ENCODE results near the gene ENTR1. TPM values are rescaled to one million over a fixed set of nuclear protein-coding genes. Genes with fewer than 3 reads are reported as not detected.

ENTR1 gene
- total and polyA plus RNA-seq, 10 of the 15 experiments (the other 5 are each of a cell fraction or from before 2014, with no cell fraction given): 8.2 to 96.4 (median 41.1) TPM

DNA sequence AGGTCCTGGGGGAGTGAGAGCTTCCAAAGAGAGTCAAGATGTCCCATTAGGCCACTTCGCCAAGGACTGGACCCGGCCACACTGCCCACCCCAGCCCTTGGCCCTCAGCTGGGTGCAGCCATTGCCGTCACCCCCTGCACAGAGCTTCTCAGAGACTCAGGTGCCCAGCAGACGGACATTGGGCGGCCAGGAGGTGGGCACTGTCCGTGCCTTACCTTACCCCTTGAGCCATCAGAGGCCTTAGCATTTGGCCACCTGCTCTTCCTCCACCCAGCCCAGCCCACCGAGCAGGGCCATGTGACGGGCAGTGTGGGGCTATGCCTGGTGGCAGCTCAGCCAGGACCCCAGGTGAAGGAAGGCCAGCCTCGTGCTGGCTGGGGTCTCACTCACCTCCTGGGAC lies 43.6 kb downstream of the ENTR1 start (continued):
- TF ChIP-seq TBL1XR1 (IDR thresholded peaks at IDR 0.05; ENCODE audit: low read depth, low read length) (no peak), KDM1A (IDR thresholded peaks at IDR 0.05; ENCODE audit: borderline replicate concordance) (no peak)
- TF ChIP-seq, protein P1, sequence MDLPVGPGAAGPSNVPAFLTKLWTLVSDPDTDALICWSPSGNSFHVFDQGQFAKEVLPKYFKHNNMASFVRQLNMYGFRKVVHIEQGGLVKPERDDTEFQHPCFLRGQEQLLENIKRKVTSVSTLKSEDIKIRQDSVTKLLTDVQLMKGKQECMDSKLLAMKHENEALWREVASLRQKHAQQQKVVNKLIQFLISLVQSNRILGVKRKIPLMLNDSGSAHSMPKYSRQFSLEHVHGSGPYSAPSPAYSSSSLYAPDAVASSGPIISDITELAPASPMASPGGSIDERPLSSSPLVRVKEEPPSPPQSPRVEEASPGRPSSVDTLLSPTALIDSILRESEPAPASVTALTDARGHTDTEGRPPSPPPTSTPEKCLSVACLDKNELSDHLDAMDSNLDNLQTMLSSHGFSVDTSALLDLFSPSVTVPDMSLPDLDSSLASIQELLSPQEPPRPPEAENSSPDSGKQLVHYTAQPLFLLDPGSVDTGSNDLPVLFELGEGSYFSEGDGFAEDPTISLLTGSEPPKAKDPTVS (IDR thresholded peaks at IDR 0.05; ENCODE audit: low read depth, low read length): no peak

DNA sequence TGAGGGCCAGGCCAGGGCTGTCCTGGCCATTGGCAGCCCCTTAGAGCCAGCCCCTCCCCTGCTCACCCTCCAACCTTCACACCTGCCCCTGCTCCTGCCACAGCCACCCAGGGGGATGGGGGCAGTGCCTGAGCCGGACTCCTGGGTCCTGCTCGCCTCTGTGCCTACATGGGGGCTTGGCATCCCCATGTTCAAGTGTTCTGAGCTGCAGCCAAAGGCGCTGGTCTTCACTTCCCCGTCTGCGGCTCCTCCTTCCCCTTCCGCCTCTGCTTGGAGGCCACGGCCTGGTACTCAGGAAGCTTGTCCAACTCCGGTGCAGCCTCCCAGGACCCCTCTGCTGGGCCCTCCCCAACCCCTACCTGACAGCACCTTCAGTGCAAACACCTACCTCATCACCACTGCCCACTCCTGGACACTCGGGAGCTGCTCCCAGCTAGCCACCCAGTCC lies 44.6 kb downstream of the ENTR1 start:
- no peak overlapping the region for H2AFZ ChIP-seq (ENCODE audit: control insufficient read depth, low read depth, low read length)
- CTCF ChIA-PET: no interaction called here
- ATAC-seq (no peak), FAIRE-seq (no peak), DNase-seq (ENCODE audit: low read depth, low spot score) (no peak)
- H3K27ac ChIP-seq (ENCODE audit: control insufficient read depth, insufficient read depth): no peak overlapping the region
- no peaks in the 10 kb centered on the region for H3K79me2 ChIP-seq (ENCODE audit: control insufficient read depth, insufficient read depth, low read length)
- H3K4me2 ChIP-seq (ENCODE audit: control insufficient read depth, insufficient read depth): no peak overlapping the region
- TF ChIP-seq POLR2AphosphoS5 (IDR thresholded peaks at IDR 0.05; ENCODE audit: low read length): no peak
- TF ChIP-seq CBX3 (IDR thresholded peaks at IDR 0.05; ENCODE audit: borderline replicate concordance, low read depth): no peak
- no peak for TF ChIP-seq ZNF274 (IDR thresholded peaks at IDR 0.05; ENCODE audit: insufficient read depth, insufficient read length)
- TF ChIP-seq CREB1 (IDR thresholded peaks at IDR 0.05; ENCODE audit: low read depth): no peak
- no peak for TF ChIP-seq TCF3 (IDR thresholded peaks at IDR 0.05; ENCODE audit: borderline replicate concordance, insufficient read depth, low read depth, low read length)
- TF ChIP-seq, protein P2, sequence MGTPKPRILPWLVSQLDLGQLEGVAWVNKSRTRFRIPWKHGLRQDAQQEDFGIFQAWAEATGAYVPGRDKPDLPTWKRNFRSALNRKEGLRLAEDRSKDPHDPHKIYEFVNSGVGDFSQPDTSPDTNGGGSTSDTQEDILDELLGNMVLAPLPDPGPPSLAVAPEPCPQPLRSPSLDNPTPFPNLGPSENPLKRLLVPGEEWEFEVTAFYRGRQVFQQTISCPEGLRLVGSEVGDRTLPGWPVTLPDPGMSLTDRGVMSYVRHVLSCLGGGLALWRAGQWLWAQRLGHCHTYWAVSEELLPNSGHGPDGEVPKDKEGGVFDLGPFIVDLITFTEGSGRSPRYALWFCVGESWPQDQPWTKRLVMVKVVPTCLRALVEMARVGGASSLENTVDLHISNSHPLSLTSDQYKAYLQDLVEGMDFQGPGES (IDR thresholded peaks at IDR 0.05): no peak
- TF ChIP-seq, protein P3, sequence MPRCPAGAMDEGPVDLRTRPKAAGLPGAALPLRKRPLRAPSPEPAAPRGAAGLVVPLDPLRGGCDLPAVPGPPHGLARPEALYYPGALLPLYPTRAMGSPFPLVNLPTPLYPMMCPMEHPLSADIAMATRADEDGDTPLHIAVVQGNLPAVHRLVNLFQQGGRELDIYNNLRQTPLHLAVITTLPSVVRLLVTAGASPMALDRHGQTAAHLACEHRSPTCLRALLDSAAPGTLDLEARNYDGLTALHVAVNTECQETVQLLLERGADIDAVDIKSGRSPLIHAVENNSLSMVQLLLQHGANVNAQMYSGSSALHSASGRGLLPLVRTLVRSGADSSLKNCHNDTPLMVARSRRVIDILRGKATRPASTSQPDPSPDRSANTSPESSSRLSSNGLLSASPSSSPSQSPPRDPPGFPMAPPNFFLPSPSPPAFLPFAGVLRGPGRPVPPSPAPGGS (IDR thresholded peaks at IDR 0.05; ENCODE audit: borderline replicate concordance, insufficient read depth, low read depth, low read length, poor library complexity, severe bottlenecking): no peak
- no peaks in the 10 kb centered on the region for H4K20me1 ChIP-seq (ENCODE audit: control insufficient read depth, insufficient read depth)
- intact Hi-C loops (cut with micrococcal nuclease; ENCODE audit: unreplicated experiment): no loop called here
- RAD21 ChIA-PET (ENCODE audit: unreplicated experiment): no interaction called here
- in situ Hi-C loops (cut with MboI): no loop called here
- H3K27me3 ChIP-seq (replicated peaks in 1 of 2; ENCODE audit: control insufficient read depth in 2 of 2, insufficient read depth in 2 of 2, low read length in 1 of 2): no peaks in the 10 kb centered on the region
- 16% methylated on average over 8 of the region's 9 CpGs for WGBS (ENCODE audit: insufficient coverage, insufficient replicate concordance, low lambda C conversion rate, missing lambda C conversion rate)
- H3K4me1 ChIP-seq (ENCODE audit: control insufficient read depth, insufficient read depth, low read length): peaks cover 10% of the 10 kb centered on the region
- no peaks in the 10 kb centered on the region; the same call in 2 of the 3 replicates for H3K9me3 ChIP-seq (replicated peaks; ENCODE audit: control insufficient read depth, insufficient read depth, low read length)
- no TSS peak for BruUV-seq (replicated peaks)
- SMC1A ChIA-PET (ENCODE audit: uncharacterized antibody, unreplicated experiment): no interaction called here
- H3K9ac ChIP-seq (ENCODE audit: control insufficient read depth, insufficient read depth, low read length): no peak overlapping the region
- H3K36me3 ChIP-seq (ENCODE audit: control insufficient read depth in 2 of 2, insufficient read depth in 2 of 2, low read length in 1 of 2): peaks cover 0 to 1% of the 10 kb centered on the region in 2 experiments; a peak in 2 of 4 replicates
- H3K4me3 ChIP-seq: no peak overlapping the region
- POLR2A ChIA-PET: no interaction called here

Measured in GM12878 (cell line).